SK-N-SH (cell line): Measurements from ENCODE around the gene CHM. TPM values are rescaled to one million over a fixed set of nuclear protein-coding genes. Genes with fewer than 3 reads are reported as not detected.

ENCODE experiments used
- CTCF ChIA-PET: fragments of 300-600, 350-600 bp; formaldehyde crosslinking; extraction: SDS; loops from one replicate; lab custom pipeline; 2021; lab: Yijun Ruan, JAX
- POLR2A ChIA-PET: fragments of 350-600 bp; sonication (Branson Sonifier 250); formaldehyde crosslinking; extraction: SDS; loops from one replicate; lab custom pipeline; 2020; ENCODE audit warnings: antibody characterized with exemption, inconsistent platforms; lab: Yijun Ruan, JAX
- DNase-seq: peaks from one replicate; pipeline ENCODE4 v3.0.0; 2012
- H2AFZ ChIP-seq: fragments of 200-600 bp; sonication (generic); 2 replicates; pipeline ENCODE4 v1.8.1; 2016; ENCODE audit warnings: antibody characterized with exemption, mild to moderate bottlenecking, low read depth
- H3F3A ChIP-seq: fragments of 200-600 bp; sonication (generic); replicated peaks from 2 replicates; pipeline ENCODE3; 2016; ENCODE audit warnings: antibody characterized with exemption, mild to moderate bottlenecking; ENCODE audit not compliant: insufficient read depth
- H3K27ac ChIP-seq, 2 experiments: fragments of 200-500 bp in 1 of 2; fragments of 200-600 bp in 1 of 2; sonication (Bioruptor generic) in 1 of 2; sonication (generic), shearing (Covaris generic) in 1 of 2; 2 replicates each; pipeline versions ENCODE4 v1.5.1 to v1.6.1; 2014 to 2016; ENCODE audit warnings: low read depth in 2 of 2, inconsistent platforms in 1 of 2, low read length in 1 of 2, mild to moderate bottlenecking in 1 of 2, mixed read lengths in 1 of 2
- H3K27me3 ChIP-seq: fragments of 200-600 bp; sonication (generic), shearing (Covaris generic); 2 replicates; pipeline ENCODE4 v1.6.1; 2016; ENCODE audit warnings: mixed run types; ENCODE audit not compliant: insufficient read depth
- H3K36me3 ChIP-seq, 2 experiments: fragments of 200-500 bp in 1 of 2; fragments of 200-600 bp in 1 of 2; sonication (Bioruptor generic) in 1 of 2; sonication (generic) in 1 of 2; replicated peaks in 1 of 2; 2 replicates each; pipeline versions ENCODE3 to v1.5.1; 2014 to 2016; ENCODE audit warnings: low read length in 1 of 2, mild to moderate bottlenecking in 1 of 2; ENCODE audit not compliant: insufficient read depth in 2 of 2, control insufficient read depth in 1 of 2
- H3K4me1 ChIP-seq, 2 experiments: fragments of 200-500 bp in 1 of 2; fragments of 200-600 bp in 1 of 2; sonication (Bioruptor generic) in 1 of 2; sonication (generic), shearing (Covaris generic) in 1 of 2; 2 replicates each; pipeline versions ENCODE4 v1.5.1 to v1.6.1; 2014 to 2016; ENCODE audit warnings: low read depth in 1 of 2, low read length in 1 of 2, mixed run types in 1 of 2; ENCODE audit not compliant: insufficient read depth in 2 of 2, control insufficient read depth in 1 of 2
- H3K4me2 ChIP-seq: fragments of 200-600 bp; sonication (generic), shearing (Covaris generic); 2 replicates; pipeline ENCODE4 v1.6.1; 2017; ENCODE audit warnings: mixed run types
- H3K4me3 ChIP-seq, 2 experiments: fragments of 200-500 bp in 1 of 2; fragments of 200-600 bp in 1 of 2; sonication (Bioruptor generic) in 1 of 2; sonication (generic), shearing (Covaris generic) in 1 of 2; 2 replicates each; pipeline versions ENCODE4 v1.5.1 to v1.8.1; 2014 to 2016; ENCODE audit warnings: low read depth in 2 of 2, inconsistent platforms in 1 of 2, low read length in 1 of 2, mild to moderate bottlenecking in 1 of 2, mixed read lengths in 1 of 2, moderate library complexity in 1 of 2
- H3K79me2 ChIP-seq: fragments of 200-600 bp; sonication (generic); 2 replicates; pipeline ENCODE4 v1.8.1; 2017; ENCODE audit warnings: mild to moderate bottlenecking; ENCODE audit not compliant: insufficient read depth
- H3K9ac ChIP-seq: fragments of 200-600 bp; sonication (generic); 2 replicates; pipeline ENCODE4 v1.6.1; 2017; ENCODE audit warnings: mixed run types
- H3K9me2 ChIP-seq: fragments of 200-600 bp; sonication (generic); 2 replicates; pipeline ENCODE4 v1.6.1; 2017; ENCODE audit warnings: mixed run types
- H3K9me3 ChIP-seq: fragments of 200-600 bp; sonication (generic); 2 replicates; pipeline ENCODE4 v1.6.1; 2017; ENCODE audit warnings: mixed run types, mild to moderate bottlenecking, moderate library complexity
- H4K20me1 ChIP-seq: fragments of 200-600 bp; sonication (generic); 2 replicates; pipeline ENCODE4 v1.6.1; 2017; ENCODE audit warnings: mild to moderate bottlenecking, mixed run types; ENCODE audit not compliant: insufficient read depth
- CHD2 ChIP-seq: fragments of 150-350 bp; IDR thresholded peaks from 2 replicates; pipeline ENCODE4 v1.6.1; 2018; ENCODE audit warnings: low read length; ENCODE audit not compliant: partially characterized antibody
- ELF1 ChIP-seq: IDR thresholded peaks from 2 replicates; pipeline ENCODE4 v1.4.0; 2012
- FOSL2 ChIP-seq: IDR thresholded peaks from 2 replicates; pipeline ENCODE4 v1.4.0; 2012; ENCODE audit warnings: low read depth, mild to moderate bottlenecking, moderate library complexity, borderline replicate concordance
- FOXJ3 ChIP-seq: sonication (generic); formaldehyde crosslinking; IDR thresholded peaks from 2 replicates; pipeline ENCODE4 v1.5.1; 2020; ENCODE audit warnings: mild to moderate bottlenecking, missing genetic modification reagents
- FOXM1 ChIP-seq: IDR thresholded peaks from 2 replicates; pipeline ENCODE4 v1.4.0; 2012; ENCODE audit warnings: low read depth, mild to moderate bottlenecking
- GABPA ChIP-seq: IDR thresholded peaks from 2 replicates; pipeline ENCODE4 v1.4.0; 2012; ENCODE audit warnings: low read depth, mild to moderate bottlenecking
- JUND ChIP-seq: IDR thresholded peaks from 2 replicates; pipeline ENCODE4 v1.4.0; 2012
- MEF2A ChIP-seq: IDR thresholded peaks from 2 replicates; pipeline ENCODE4 v1.4.0; 2012; ENCODE audit warnings: low read depth, borderline replicate concordance
- MXI1 ChIP-seq: IDR thresholded peaks from 2 replicates; pipeline ENCODE4 v1.6.1; 2012; ENCODE audit warnings: mild to moderate bottlenecking, low read depth, low read length, improper control_type of control experiment
- NFIC ChIP-seq: IDR thresholded peaks from 2 replicates; pipeline ENCODE4 v1.4.0; 2012; ENCODE audit warnings: borderline replicate concordance
- NRF1 ChIP-seq: IDR thresholded peaks from 2 replicates; pipeline ENCODE4 v1.6.1; 2012; ENCODE audit warnings: low read depth, mild to moderate bottlenecking, low read length
- POLR2AphosphoS5 ChIP-seq: IDR thresholded peaks from 2 replicates; pipeline ENCODE4 v1.6.1; 2012; ENCODE audit warnings: low read depth, low read length
- RAD21 ChIP-seq: IDR thresholded peaks from 2 replicates; pipeline ENCODE4 v1.6.1; 2012; ENCODE audit warnings: mild to moderate bottlenecking, low read length
- RFX5 ChIP-seq: IDR thresholded peaks from 2 replicates; pipeline ENCODE4 v1.6.1; 2012; ENCODE audit warnings: mild to moderate bottlenecking, improper control_type of control experiment, low read length
- RXRA ChIP-seq: IDR thresholded peaks from 2 replicates; pipeline ENCODE4 v1.4.0; 2012; ENCODE audit warnings: low read depth, mild to moderate bottlenecking, borderline replicate concordance
- SIN3A ChIP-seq: IDR thresholded peaks from 2 replicates; pipeline ENCODE4 v1.6.1; 2012; ENCODE audit warnings: low read depth, mild to moderate bottlenecking, low read length, moderate library complexity, borderline replicate concordance
- SMC3 ChIP-seq: IDR thresholded peaks from 2 replicates; pipeline ENCODE4 v1.6.1; 2012; ENCODE audit warnings: low read depth, low read length, improper control_type of control experiment
- TCF12 ChIP-seq: IDR thresholded peaks from 2 replicates; pipeline ENCODE4 v1.4.0; 2012
- TEAD4 ChIP-seq: IDR thresholded peaks from 2 replicates; pipeline ENCODE4 v1.4.0; 2012; ENCODE audit warnings: mild to moderate bottlenecking, borderline replicate concordance; ENCODE audit not compliant: insufficient read depth
- WGBS: methylation state at CpG from one replicate; pipeline ENCODE4 v1.1.6; 2017; ENCODE audit warnings: low lambda C conversion rate; 5-methylcytosine and 5-hydroxymethylcytosine counted together
- polyA plus RNA-seq, 3 experiments: library from polyadenylated mRNA; depleted of rRNA; stranded (reverse); fragments of >200 nt; gene quantifications; 2 replicates each; pipeline ENCODE4 v1.2.3, GENCODE V29; 2012
- TF ChIP-seq, protein P1 (sequence below): IDR thresholded peaks from 2 replicates; pipeline ENCODE4; 2012
- TF ChIP-seq, protein P2 (sequence below): fragments of 200-600 bp; sonication (generic); IDR thresholded peaks from 2 replicates; pipeline ENCODE4 v1.6.1; 2017; ENCODE audit warnings: antibody characterized with exemption, mild to moderate bottlenecking, moderate library complexity
- TF ChIP-seq, protein P3 (sequence below): fragments of 150-350 bp; IDR thresholded peaks from 2 replicates; pipeline ENCODE4 v1.6.1; 2017; ENCODE audit warnings: antibody characterized with exemption, low read length, low read depth, borderline replicate concordance
- TF ChIP-seq, protein P4 (sequence below): IDR thresholded peaks from 2 replicates; pipeline ENCODE4 v1.4.0; 2012; ENCODE audit warnings: low read depth, borderline replicate concordance
- TF ChIP-seq, protein P5 (sequence below): IDR thresholded peaks from 2 replicates; pipeline ENCODE4 v1.4.0; 2012; ENCODE audit warnings: low read depth
- TF ChIP-seq, protein P6 (sequence below): fragments of 150-350 bp; IDR thresholded peaks from 2 replicates; pipeline ENCODE4 v1.6.1; 2016; ENCODE audit warnings: mild to moderate bottlenecking, low read depth, low read length
- TF ChIP-seq, protein P7 (sequence below): IDR thresholded peaks from 2 replicates; pipeline ENCODE4 v1.4.0; 2012; ENCODE audit warnings: low read depth, borderline replicate concordance

Gene CHM
- polyA plus RNA-seq, 1 of the 3 experiments (the other 2 are of a cell fraction): 12.8 TPM

DNA sequence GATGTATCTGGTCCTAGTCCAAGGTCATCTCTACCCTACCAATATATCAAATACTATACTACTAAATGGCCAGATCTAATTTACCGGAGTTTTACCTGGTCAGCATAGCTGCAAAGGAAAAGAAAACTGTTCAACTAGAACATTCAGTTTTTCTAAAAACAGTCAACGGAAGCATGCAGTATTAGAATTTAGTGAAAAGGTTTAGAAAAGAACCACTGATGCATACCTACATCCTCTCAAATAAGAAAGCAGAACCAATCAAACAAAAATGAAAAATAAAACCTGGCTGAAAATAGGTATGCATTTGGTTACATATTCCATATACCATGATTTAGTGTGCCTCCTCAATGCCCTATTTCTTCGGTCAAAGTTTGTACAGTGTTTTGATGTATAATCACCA, 140.0 kb downstream of the CHM start:
- H3K36me3 ChIP-seq: peaks cover 15 to 26% of the 10 kb centered on the region in 2 experiments

DNA sequence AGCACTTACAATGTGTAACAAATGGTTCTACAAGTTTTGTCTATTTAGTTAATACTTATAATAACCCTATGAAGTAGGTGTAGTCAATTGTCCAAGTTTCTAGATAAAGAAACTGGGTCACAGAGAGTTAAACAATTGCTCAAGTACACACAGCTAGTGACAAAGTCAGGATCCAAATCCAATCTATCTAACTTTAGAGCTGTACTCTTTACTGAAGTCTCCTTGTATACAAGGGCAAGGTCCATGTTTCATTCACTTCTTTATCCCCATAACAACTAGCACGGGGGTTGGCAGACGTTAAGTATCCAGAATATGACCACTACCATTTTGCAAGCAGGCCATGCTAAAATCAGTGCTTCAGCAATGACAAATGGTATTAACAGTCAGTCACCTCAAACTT, 141.0 kb downstream of the CHM start:
- H3K4me3 ChIP-seq: no peak overlapping the region
- H3K4me1 ChIP-seq: no peaks in the 10 kb centered on the region
- no peak overlapping the region for H2AFZ ChIP-seq
- H3K27me3 ChIP-seq: no peaks in the 10 kb centered on the region
- H3K9me2 ChIP-seq: no peaks in the 10 kb centered on the region
- ChIA-PET POLR2A (no interaction called here), CTCF (no interaction called here)
- H3F3A ChIP-seq: peaks cover 7% of the 10 kb centered on the region
- H3K79me2 ChIP-seq: peaks cover 4% of the 10 kb centered on the region
- no peaks in the 10 kb centered on the region for H3K9me3 ChIP-seq
- H3K9ac ChIP-seq: no peak overlapping the region
- H4K20me1 ChIP-seq: no peaks in the 10 kb centered on the region
- DNase-seq: no peak
- no peak overlapping the region for H3K27ac ChIP-seq
- no peak overlapping the region for H3K4me2 ChIP-seq
- WGBS: 93% methylated on average over 2 of the region's 2 CpGs
- peaks cover 15 to 28% of the 10 kb centered on the region in 2 experiments for H3K36me3 ChIP-seq
- TF ChIP-seq, protein P1, sequence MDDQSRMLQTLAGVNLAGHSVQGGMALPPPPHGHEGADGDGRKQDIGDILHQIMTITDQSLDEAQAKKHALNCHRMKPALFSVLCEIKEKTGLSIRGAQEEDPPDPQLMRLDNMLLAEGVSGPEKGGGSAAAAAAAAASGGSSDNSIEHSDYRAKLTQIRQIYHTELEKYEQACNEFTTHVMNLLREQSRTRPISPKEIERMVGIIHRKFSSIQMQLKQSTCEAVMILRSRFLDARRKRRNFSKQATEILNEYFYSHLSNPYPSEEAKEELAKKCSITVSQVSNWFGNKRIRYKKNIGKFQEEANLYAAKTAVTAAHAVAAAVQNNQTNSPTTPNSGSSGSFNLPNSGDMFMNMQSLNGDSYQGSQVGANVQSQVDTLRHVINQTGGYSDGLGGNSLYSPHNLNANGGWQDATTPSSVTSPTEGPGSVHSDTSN: no peak
- TF ChIP-seq, protein P2, sequence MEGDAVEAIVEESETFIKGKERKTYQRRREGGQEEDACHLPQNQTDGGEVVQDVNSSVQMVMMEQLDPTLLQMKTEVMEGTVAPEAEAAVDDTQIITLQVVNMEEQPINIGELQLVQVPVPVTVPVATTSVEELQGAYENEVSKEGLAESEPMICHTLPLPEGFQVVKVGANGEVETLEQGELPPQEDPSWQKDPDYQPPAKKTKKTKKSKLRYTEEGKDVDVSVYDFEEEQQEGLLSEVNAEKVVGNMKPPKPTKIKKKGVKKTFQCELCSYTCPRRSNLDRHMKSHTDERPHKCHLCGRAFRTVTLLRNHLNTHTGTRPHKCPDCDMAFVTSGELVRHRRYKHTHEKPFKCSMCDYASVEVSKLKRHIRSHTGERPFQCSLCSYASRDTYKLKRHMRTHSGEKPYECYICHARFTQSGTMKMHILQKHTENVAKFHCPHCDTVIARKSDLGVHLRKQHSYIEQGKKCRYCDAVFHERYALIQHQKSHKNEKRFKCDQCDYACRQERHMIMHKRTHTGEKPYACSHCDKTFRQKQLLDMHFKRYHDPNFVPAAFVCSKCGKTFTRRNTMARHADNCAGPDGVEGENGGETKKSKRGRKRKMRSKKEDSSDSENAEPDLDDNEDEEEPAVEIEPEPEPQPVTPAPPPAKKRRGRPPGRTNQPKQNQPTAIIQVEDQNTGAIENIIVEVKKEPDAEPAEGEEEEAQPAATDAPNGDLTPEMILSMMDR: no peak
- TF ChIP-seq, protein P3, sequence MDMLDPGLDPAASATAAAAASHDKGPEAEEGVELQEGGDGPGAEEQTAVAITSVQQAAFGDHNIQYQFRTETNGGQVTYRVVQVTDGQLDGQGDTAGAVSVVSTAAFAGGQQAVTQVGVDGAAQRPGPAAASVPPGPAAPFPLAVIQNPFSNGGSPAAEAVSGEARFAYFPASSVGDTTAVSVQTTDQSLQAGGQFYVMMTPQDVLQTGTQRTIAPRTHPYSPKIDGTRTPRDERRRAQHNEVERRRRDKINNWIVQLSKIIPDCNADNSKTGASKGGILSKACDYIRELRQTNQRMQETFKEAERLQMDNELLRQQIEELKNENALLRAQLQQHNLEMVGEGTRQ: no peak
- TF ChIP-seq SIN3A (no peak), ELF1 (no peak), MEF2A (no peak), CHD2 (no peak), JUND (no peak)
- TF ChIP-seq, protein P4, sequence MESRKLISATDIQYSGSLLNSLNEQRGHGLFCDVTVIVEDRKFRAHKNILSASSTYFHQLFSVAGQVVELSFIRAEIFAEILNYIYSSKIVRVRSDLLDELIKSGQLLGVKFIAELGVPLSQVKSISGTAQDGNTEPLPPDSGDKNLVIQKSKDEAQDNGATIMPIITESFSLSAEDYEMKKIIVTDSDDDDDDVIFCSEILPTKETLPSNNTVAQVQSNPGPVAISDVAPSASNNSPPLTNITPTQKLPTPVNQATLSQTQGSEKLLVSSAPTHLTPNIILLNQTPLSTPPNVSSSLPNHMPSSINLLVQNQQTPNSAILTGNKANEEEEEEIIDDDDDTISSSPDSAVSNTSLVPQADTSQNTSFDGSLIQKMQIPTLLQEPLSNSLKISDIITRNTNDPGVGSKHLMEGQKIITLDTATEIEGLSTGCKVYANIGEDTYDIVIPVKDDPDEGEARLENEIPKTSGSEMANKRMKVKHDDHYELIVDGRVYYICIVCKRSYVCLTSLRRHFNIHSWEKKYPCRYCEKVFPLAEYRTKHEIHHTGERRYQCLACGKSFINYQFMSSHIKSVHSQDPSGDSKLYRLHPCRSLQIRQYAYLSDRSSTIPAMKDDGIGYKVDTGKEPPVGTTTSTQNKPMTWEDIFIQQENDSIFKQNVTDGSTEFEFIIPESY: no peak
- TF ChIP-seq, protein P5, sequence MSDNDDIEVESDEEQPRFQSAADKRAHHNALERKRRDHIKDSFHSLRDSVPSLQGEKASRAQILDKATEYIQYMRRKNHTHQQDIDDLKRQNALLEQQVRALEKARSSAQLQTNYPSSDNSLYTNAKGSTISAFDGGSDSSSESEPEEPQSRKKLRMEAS: no peak

More for the DNA sequence above, 140.0 kb downstream of the CHM start:
- CTCF ChIA-PET: no interaction called here
- no peak overlapping the region for H3K27ac ChIP-seq
- H3K9ac ChIP-seq: no peak overlapping the region
- no peaks in the 10 kb centered on the region for H3K27me3 ChIP-seq
- no peak overlapping the region for H3K4me2 ChIP-seq
- no peaks in the 10 kb centered on the region for H3K9me2 ChIP-seq
- H2AFZ ChIP-seq: no peak overlapping the region
- no peaks in the 10 kb centered on the region for H3K9me3 ChIP-seq
- H4K20me1 ChIP-seq: no peaks in the 10 kb centered on the region
- 99% methylated on average over 3 of the region's 3 CpGs for WGBS
- POLR2A ChIA-PET: no interaction called here
- no peak overlapping the region for H3K4me3 ChIP-seq
- peaks cover 4% of the 10 kb centered on the region for H3K79me2 ChIP-seq
- no peaks in the 10 kb centered on the region for H3K4me1 ChIP-seq
- TF ChIP-seq, protein P5: no peak
- no peak for TF ChIP-seq ELF1
- no peak for TF ChIP-seq RXRA
- TF ChIP-seq FOSL2: no peak
- TF ChIP-seq RAD21: no peak
- TF ChIP-seq SMC3: no peak
- TF ChIP-seq POLR2AphosphoS5: no peak
- TF ChIP-seq MEF2A: no peak
- no peak for TF ChIP-seq RFX5
- TF ChIP-seq MXI1: no peak
- TF ChIP-seq, protein P6, sequence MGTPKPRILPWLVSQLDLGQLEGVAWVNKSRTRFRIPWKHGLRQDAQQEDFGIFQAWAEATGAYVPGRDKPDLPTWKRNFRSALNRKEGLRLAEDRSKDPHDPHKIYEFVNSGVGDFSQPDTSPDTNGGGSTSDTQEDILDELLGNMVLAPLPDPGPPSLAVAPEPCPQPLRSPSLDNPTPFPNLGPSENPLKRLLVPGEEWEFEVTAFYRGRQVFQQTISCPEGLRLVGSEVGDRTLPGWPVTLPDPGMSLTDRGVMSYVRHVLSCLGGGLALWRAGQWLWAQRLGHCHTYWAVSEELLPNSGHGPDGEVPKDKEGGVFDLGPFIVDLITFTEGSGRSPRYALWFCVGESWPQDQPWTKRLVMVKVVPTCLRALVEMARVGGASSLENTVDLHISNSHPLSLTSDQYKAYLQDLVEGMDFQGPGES: no peak
- TF ChIP-seq FOXM1: no peak
- no peak for TF ChIP-seq NRF1
- TF ChIP-seq FOXJ3 (CRISPR knock-in tag): no peak
- TF ChIP-seq TEAD4: no peak
- TF ChIP-seq CHD2: no peak
- TF ChIP-seq NFIC: no peak
- TF ChIP-seq, protein P7, sequence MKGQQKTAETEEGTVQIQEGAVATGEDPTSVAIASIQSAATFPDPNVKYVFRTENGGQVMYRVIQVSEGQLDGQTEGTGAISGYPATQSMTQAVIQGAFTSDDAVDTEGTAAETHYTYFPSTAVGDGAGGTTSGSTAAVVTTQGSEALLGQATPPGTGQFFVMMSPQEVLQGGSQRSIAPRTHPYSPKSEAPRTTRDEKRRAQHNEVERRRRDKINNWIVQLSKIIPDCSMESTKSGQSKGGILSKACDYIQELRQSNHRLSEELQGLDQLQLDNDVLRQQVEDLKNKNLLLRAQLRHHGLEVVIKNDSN: no peak
- no peak for TF ChIP-seq TCF12
- no peak for TF ChIP-seq GABPA
- no peak for DNase-seq
- peaks cover 7% of the 10 kb centered on the region for H3F3A ChIP-seq
